ENCODE data around the gene MYCT1. TPM values are rescaled to one million over a fixed set of nuclear protein-coding genes. Genes with fewer than 3 reads are reported as not detected.

The MYCT1 gene
- total RNA-seq, 2 experiments from 2014 or later: not detected

DNA sequence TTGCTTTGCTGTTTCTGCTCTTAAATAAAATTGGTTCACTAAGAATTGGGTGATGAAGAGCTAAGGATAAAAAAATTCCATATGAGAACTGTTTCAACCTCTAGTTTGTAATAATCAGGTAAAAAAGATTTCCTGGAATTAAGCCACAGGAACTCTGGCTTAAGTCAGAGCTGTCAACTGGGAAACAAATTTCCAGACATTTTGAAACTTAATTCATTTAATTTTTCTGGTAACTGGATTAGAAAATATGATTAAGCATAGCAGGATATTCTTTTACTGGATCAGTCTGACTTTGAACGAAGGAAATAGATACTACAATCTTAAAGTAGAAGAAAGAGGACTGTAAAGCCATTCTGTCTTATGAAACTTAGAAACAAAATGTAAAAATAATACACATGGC is 51.6 kb downstream of the MYCT1 start:
- Mint-ChIP-seq H3K36me3 (ENCODE audit: low read depth) (no peaks in the 10 kb centered on the region), H3K4me1 (ENCODE audit: low read depth) (no peaks in the 10 kb centered on the region), H3K27me3 (peaks cover 2% of the 10 kb centered on the region), H3K27ac (no peak overlapping the region), H3K9me3 (no peaks in the 10 kb centered on the region), H3K4me3 (no peak overlapping the region)
- CTCF ChIA-PET: no interaction called here
- intact Hi-C loops (cut with micrococcal nuclease): no loop called here
- ATAC-seq (no peak), DNase-seq (no peak)
- TF ChIP-seq CTCF (IDR thresholded peaks at IDR 0.05): no peak
- POLR2A ChIA-PET: no interaction called here

DNA sequence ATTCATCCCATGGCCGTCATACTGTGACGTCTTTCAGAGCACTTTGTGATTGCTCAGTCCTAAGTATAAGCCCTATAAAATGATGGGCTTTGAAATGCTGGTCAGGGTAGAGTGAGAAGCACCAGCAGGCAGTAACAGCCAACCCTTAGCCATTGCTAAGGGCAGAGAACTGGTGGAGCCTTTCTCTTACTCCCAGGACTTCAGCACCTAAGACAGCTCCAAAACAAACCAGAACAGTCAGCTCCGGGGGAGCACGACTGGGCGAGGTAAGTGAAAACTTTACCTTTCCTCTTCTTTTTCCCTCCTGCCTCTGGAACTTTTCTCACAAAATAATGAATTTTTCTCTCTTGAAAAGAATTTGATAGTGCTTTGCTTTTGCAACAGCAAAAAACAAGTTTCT is 53.0 kb downstream of the MYCT1 start, which contains the start of gene VIP:
Gene VIP (plus strand): TSS at position 104 of the 400 bp plus-strand sequence. CDS start 1,381 bp downstream, outside the sequence.
- no peak within 1 kb of the TSS for H3K4me3 Mint-ChIP-seq
- TF ChIP-seq CTCF (IDR thresholded peaks at IDR 0.05): no peak
- H3K9me3 Mint-ChIP-seq: no peaks in the 10 kb centered on the region
- intact Hi-C loops (cut with micrococcal nuclease): no loop called here
- no peaks in the 10 kb centered on the region for H3K36me3 Mint-ChIP-seq (ENCODE audit: low read depth)
- H3K27me3 Mint-ChIP-seq: peaks cover 2% of the 10 kb centered on the region
- DNase-seq: no peak
- no peaks in the 10 kb centered on the region for H3K4me1 Mint-ChIP-seq (ENCODE audit: low read depth)
- CTCF ChIA-PET: no interaction called here
- no peak for ATAC-seq
- POLR2A ChIA-PET: no interaction called here
- H3K27ac Mint-ChIP-seq: no peak within 1 kb of the TSS

DNA sequence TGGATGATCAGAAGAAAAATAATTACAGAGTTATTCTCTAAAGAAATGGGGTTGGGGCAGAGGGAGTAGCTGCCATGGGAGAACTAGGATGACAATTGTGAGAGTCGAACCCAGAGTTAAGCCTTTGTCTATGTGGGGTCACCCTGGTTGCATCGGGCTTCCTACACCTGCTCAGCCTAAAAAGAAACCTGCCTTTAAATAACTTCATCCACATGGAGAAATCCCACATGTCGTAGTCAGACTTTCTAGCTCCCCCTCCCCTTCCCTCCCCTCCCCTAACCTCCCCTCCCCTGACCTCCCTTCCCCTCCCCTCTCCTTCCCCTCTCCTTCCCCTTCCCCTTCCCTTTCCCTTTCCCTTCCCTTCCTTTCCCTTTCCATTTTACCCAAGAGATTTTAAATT is 67.6 kb downstream of the MYCT1 start:
- no peak overlapping the region for H3K27ac Mint-ChIP-seq
- CTCF ChIA-PET: no interaction called here
- intact Hi-C loops (cut with micrococcal nuclease): no loop called here
- no peak overlapping the region for H3K4me3 Mint-ChIP-seq
- ATAC-seq (no peak), DNase-seq (no peak)
- no peaks in the 10 kb centered on the region for H3K4me1 Mint-ChIP-seq (ENCODE audit: low read depth)
- no peaks in the 10 kb centered on the region for H3K9me3 Mint-ChIP-seq
- H3K27me3 Mint-ChIP-seq: peaks cover 2% of the 10 kb centered on the region
- no peak for TF ChIP-seq CTCF (IDR thresholded peaks at IDR 0.05)
- POLR2A ChIA-PET: no interaction called here
- no peaks in the 10 kb centered on the region for H3K36me3 Mint-ChIP-seq (ENCODE audit: low read depth)

DNA sequence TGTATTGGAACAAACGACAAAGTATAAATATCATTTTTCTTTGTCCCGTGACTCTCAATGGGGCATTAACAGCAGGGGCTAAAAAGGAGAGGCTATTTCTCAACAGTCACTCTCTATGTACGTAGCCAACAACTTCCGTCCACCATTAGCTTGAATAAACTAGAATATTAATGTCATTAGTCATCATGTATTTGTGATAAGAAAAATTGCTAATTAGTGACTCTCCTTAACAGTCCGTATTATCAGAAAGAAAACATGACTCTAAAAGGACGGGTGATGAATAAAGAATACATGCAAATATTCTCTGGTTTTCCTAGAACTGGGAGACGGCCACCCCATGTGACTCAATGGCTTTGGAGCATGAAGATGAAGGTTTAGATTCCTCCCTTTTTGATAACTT is 71.5 kb downstream of the MYCT1 start:
- TF ChIP-seq CTCF (IDR thresholded peaks at IDR 0.05): no peak
- H3K4me3 Mint-ChIP-seq: no peak overlapping the region
- POLR2A ChIA-PET: no interaction called here

DNA sequence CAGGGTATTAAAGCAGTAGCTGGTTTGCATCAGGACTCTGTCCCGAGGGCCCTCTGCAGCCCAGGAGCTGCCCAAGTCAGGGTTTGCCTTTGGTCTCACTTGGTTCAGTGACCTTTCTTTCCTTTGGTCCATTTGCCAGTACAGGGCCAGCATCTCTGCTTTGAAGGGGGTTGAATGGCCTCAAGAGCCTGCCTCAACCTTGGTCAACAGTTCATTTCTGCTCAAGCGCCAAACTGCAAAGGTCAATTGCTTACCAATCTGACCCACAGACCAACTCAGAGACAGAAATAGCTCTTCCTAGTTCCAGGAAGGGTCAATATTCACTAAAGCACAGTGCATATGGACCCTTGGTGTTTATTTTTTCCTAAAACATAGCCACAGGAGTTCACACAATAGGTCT is 72.3 kb downstream of the MYCT1 start:
- intact Hi-C loops (cut with micrococcal nuclease): no loop called here
- Mint-ChIP-seq H3K36me3 (ENCODE audit: low read depth) (no peaks in the 10 kb centered on the region), H3K27ac (no peak overlapping the region), H3K9me3 (no peaks in the 10 kb centered on the region), H3K4me3 (no peak overlapping the region), H3K27me3 (peaks cover 2% of the 10 kb centered on the region), H3K4me1 (ENCODE audit: low read depth) (no peaks in the 10 kb centered on the region)
- ATAC-seq: no peak
- no peak for DNase-seq
- no peak for TF ChIP-seq CTCF (IDR thresholded peaks at IDR 0.05)
- POLR2A ChIA-PET: no interaction called here
- CTCF ChIA-PET: no interaction called here

More for the DNA sequence above, 71.5 kb downstream of the MYCT1 start:
- no peak overlapping the region for H3K27ac Mint-ChIP-seq
- CTCF ChIA-PET: no interaction called here
- H3K9me3 Mint-ChIP-seq: no peaks in the 10 kb centered on the region
- no peak for DNase-seq
- peaks cover 2% of the 10 kb centered on the region for H3K27me3 Mint-ChIP-seq
- intact Hi-C loops (cut with micrococcal nuclease): no loop called here
- H3K36me3 Mint-ChIP-seq (ENCODE audit: low read depth): no peaks in the 10 kb centered on the region
- ATAC-seq: no peak
- no peaks in the 10 kb centered on the region for H3K4me1 Mint-ChIP-seq (ENCODE audit: low read depth)
